HT-29 (cell line): ENCODE measurements around the gene ARL6IP6. TPM values are rescaled to one million over a fixed set of nuclear protein-coding genes. Genes with fewer than 3 reads are reported as not detected.
"Not testable (repeated sequence)": the region's sequence is repeated elsewhere in the genome, so short reads cannot be mapped to it uniquely, and the experiment has no call there.

Source experiments
- DNase-seq: peaks from one replicate; pipeline ENCODE4 v3.0.0-alpha.2; 2015; ENCODE audit warnings: low spot score
- total RNA-seq: library from RNA; depleted of rRNA; stranded (reverse); fragments of >200 nt; shearing (Covaris generic); gene quantifications from 2 replicates; pipeline ENCODE4 v1.2.3, GENCODE V29; 2014

The ARL6IP6 gene
- total RNA-seq, 1 experiment from 2014 or later, result 16.7 TPM

DNA sequence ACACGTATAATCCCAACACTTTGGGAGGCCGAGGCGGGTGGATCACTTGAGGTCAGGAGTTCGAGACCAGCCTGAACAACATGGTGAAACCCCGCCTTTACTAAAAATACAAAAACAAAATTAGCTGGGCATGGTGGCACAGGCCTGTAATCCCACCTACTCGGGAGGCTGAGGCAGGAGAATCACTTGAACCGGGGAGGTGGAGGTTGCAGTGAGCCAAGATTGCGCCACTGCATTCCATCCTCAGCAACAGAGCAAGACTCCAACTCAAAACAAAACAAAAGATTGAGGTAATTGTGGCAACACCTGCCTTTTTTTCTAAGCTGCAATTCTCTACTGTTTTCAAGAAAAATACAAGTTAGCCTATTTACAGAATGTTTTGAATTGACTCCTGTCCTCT is 4.2 kb downstream of the ARL6IP6 start:
- DNase-seq, result not testable (repeated sequence)

DNA sequence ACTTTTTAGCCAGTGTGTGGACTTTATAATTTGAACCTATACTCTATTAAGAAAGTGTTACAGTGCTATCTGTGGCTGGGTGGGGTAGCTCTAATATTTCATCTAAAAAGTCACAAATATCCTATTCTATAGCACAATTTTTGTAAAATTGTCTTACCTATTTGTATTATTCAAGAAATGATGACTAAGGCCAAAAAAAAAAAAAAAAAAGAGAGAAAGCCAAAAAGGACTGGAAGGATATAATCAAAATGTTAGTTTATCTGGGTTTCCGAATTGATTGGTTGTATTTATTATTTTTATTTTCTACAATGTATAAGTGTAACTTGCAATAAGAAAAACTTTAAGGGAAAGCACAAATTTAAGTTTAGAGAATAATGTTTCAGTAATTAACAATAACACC is 5.5 kb downstream of the ARL6IP6 start:
- DNase-seq, result no peak

DNA sequence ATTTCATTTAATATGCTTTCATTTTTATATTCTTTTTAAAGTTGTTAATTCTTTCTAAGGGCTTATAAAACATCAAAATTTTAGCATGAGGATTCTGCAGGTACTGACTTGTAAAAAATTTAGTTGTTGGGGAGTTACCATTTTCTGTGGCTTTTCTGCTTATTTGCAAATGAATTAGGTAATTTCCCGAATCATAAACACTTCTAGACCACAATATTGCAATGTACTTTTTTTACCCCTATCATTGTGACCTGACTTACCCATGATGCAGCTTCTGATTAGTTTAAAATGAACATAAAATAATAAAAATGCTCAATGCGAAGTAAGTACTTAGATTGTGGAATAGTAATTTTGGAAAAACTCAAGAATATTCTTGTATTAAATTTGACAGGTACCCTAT is 11.4 kb downstream of the ARL6IP6 start:
- no peak for DNase-seq

DNA sequence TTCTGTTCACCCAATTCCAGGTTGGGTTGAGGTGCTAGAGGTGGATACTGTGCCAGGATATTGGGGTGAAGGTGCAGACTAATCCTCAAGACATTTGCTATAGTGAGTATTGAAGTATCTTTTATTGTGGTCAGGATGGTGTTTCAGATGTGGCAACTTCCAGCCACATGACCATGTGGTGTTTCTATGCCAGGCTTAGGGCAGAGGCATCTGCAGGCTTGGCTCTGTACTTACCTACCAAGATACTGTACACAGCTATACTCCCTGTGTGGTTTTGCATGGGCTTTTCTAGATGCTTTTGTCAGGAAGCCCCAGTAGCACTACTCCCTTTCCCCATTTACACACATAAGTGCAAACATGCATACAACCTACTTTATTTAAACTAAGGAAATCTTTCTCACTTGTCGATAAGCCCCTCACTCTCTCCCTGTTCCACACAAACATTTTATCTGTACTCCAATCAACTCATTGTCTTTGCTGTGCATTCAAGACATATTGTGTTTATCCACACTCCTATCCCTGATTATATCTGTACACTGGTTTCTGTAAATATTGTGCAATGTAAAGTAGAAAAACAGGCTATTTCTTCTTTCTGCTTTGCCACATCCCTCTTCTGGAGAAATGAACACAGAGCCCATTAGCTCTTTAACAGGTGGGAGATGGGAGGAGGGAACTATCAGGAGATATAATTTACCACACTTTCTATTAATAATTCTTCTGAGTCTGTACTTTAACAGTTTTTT is 12.3 kb downstream of the ARL6IP6 start:
- peak; percentile 34 for DNase-seq

DNA sequence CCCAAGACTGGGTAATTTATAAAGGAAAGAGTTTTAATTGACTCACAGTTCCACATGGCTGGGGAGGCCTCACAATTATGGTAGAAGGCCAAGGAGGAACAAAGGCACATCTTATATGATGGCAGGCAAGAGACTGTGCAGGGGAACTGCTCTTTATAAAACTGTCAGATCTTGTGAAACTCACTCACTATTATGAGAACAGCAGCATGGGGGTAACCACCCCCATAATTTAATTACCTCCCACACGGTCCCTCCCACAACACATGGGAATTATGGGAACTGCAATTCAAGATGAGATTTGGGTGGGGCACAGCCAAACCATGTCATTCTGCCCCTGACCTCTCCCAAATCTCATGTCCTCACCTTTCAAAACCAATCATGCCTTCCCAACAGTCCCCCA is 19.1 kb downstream of the ARL6IP6 start:
- not testable (repeated sequence) for DNase-seq

DNA sequence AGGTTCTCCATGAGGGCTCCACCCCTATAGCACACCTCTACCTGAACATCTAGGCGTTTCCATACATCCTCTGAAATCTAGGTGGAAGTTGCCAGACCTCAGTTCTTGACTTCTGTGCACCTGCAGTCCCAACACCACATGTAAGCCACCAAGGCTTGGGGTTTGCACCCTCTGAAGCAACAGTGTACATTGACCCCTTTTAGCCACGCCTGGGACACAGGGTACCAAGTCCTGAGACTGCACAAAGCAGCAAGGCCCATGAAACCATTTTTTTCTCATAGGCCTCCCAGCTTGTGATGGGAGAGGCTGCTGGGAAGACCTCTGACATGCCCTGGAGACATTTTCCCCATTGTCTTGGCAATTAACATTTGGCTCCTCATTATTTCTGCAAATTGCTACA is 20.0 kb downstream of the ARL6IP6 start:
- no peak for DNase-seq

DNA sequence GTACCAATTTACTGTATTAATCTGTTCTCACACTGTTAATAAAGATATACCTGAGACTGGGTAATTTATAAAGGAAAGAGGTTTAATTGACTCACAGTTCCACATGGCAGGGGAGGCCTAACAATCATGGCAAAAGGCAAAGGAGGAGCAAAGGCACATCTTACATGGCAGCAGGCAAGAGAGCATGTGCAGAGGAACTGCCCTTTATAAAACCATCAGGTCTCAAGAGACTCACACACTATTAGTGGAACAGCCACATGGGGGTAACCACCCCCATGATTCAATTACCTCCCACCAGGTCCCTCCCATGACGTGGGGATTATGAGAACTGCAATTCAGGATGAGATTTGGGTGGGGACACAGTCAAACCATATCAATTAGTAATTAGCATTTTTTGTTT is 21.3 kb downstream of the ARL6IP6 start:
- DNase-seq, result not testable (repeated sequence)

DNA sequence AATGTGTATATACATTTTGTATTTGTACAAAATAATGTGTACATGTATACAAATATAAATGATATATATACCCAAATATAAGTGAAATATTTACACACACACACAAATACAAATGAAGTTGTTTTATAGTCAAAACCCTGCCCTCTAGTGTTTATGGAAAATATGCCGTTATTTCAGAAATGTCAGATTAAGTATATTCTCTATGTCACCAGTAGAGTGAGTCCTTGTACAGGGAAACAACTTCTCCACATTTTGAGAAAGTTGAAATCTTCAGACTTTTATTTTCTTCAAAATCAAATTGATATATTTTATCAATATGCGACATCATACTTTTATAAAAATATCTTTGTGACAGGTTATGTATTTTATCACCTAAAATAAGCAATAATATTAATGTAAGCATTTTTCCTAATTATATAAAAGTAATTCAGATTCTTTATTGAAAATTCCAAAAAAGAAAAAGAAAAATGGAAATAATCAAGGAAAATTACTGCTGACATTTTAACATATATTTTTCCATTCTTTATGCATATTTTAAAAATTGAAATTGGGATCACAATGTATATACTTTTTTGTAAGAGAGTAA is 22.4 kb downstream of the ARL6IP6 start:
- peak; percentile 66 for DNase-seq

DNA sequence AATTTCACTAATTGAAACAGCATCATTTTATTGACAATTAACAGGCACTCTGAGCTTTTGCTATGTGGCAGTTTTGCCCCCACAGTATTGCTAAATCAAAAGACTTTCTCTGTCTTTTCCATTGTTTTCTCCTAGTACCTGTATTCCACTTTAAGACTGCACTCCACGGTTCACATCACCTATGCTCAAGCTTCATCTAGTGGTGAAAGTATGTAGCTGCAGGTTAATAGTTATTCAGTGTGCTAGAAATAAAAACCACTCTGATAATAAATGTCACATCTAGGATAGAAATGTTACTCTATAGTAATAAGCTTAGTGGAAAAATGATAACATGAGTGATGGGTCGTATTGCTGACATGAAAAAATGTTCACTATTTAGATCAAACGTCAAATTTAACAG is 24.6 kb downstream of the ARL6IP6 start:
- peak; percentile 30 for DNase-seq

DNA sequence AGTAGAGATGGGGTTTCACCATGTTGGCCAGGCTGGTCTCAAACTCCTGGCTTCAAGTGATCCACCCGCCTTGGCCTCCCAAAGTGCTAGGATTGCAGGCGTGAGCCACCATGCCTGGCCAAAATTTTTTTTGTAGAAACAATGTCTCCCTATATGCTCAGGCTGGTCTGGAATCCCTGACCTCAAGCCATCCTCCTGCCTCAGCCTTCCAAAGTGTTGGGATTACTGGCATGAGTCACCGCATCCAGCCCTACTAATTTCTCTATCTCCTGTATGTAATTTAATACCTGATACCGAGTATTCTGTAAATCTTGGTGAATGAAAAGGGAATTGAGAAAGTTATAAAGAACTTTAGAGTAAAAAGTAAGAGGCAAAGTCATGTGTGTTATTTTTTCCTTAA is 29.3 kb downstream of the ARL6IP6 start:
- not testable (repeated sequence) for DNase-seq

DNA sequence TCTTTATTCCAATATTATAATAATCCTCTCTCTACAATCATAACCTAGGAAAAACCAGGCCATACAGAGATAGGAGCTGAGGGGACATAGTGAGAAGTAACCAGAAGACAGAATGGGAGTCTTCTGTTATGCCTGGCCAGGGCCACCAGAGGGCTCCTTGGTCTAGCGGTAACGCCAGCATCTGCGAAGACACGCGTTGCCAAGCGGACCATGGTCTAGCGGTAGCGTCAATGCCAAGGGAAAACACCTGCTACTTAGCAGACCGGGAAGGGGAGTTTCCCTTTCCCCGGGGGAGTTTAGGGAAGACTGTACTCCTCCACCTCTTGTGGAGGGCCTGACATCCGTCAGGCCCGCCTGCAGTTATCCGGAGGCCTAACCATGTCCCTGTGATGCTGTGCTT is 36.6 kb downstream of the ARL6IP6 start:
- DNase-seq, result no peak

DNA sequence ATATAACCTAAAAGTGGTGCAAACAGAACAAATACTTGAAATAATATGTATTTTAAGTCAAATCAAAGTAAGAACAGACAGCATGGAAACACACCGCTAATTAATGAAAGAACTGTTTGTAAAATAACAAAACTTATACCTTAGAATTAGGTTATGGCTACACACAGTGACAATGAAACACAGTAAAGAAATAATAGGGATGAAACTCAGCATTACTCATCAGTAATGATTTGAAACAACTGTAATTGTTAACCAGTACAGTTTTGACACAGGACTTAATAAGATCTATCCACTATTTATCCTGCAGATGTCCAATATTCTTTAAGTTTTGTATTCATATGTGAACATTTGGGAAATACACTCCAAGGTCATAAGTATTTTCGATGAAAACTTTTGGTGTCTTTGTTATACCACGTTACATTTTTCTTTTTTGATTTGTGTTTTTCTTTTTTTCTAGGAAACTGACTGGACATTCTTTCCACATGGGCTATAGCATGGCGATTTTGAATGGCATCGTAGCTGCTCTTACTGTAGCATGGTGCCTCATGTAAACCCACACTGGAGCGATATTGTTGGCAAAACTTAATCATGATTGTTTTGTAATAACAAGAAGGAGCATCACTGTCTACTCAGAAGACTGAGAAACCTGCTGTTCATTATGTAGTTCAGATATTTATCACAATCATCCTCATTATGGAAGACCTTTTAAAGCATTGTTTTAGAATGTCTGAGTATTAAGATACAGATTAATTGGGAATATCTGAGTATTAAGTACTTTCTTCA is 41.1 kb downstream of the ARL6IP6 start:
- DNase-seq, result no peak

DNA sequence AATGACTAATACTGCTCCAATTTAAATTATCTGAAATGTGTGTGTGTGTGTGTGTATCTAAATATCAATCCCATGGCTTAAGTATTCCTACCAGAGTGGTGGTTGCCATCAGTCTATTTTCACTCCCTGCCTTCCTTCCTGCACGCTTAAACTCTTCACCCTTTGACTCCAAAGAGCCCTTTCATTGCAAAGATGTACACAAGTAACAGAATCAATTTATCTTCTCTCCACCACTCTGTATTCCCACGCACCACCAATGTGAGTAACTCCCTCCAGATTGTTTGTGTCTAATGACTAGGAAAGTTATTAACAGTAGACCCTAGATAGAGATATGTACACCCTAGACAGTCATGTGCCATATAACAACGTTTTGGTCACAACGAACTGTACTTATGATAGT is 42.8 kb downstream of the ARL6IP6 start:
- no peak for DNase-seq

DNA sequence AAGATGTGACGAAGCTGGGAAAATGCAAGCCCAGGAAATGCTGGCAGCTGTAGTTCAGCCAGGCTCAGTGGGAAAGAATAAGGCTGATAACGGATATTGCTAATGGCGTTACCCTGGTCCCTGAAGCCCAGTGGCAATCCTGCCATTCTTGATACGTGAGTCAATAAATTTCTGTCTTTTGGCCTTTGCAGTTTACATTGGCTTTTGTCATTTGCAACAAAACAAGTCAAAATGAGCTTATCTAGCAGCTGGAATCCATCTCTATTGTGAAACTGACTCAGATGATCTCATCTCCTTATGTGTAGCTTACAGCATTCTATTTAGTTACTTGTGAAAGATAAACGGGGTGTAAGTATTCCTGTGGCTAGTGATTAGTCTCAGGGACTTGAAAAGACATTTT is 43.8 kb downstream of the ARL6IP6 start:
- no peak for DNase-seq

DNA sequence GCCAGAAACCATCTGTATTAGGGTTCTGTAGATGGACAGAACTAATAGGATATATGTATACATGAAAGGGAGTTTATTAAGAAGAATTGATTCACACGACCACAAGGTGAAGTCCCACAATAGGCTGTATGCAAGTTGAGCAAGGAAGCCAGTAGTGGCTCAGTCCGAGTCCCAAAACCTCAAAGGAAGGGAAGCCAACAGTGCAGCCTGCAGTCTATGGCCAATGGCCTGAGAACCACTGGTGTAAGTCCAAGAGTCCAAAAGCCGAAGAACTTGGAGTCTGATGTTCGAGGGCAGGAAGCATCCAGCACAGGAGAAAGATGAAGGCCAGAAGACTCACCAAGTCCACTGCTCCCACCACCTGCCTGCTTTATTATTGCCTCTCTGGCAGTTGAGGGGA is 44.8 kb downstream of the ARL6IP6 start:
- DNase-seq, result not testable (repeated sequence)

DNA sequence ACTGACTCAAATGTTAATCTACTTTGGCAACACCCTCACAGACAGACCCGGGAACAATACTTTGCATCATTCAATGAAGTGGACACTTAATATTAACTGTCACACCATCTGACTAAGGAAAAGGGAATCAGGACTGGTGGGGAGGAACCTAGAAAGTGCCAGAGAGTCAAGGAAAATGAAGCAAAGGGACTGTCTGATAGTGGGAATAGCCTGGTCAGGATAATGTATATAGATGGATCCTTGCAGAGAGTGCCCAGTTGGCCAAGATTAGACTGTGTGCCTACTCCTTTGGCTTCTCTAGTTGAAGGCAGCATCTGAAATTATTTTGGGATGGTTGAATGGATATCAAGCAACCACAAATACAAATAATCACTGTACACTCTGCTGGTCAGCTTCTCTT is 45.2 kb downstream of the ARL6IP6 start:
- no peak for DNase-seq

DNA sequence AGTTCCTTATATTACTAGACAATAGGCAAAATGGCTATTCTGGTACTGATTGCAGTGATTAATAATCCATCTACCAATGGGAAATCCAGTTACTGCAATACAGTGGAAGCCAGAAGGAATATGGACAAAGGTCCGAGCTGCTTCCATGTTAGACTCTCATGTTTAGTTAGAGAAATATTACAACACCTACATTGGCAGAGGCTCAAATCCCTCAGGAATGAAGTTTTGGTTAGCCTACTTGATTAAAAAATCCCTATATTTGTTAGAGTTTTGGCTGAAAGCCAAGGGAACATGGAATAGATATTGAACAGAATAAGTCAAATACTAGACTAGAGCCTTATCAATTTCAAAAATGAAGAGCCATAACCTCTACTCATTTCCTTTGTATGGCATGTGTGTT is 48.5 kb downstream of the ARL6IP6 start:
- no peak for DNase-seq

DNA sequence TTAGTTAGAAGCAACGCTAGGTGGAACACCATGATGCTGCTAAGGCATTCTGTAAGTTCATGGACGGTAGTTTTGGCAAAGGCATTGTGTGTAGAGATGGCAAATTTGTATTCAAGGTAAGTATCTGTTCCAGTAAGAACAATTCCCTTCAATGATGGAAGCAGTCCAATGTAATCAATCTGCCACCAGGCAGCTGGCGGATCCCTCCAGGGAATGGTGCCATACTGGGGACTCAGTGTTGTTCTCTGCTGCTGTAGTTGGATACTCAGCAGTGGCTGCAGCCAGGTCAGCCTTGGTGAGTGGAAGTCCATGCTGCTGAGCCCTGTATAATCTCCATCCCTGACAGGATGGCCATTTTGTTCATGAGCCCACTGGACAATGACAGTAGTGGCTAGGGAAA is 62.8 kb downstream of the ARL6IP6 start:
- DNase-seq, result no peak

DNA sequence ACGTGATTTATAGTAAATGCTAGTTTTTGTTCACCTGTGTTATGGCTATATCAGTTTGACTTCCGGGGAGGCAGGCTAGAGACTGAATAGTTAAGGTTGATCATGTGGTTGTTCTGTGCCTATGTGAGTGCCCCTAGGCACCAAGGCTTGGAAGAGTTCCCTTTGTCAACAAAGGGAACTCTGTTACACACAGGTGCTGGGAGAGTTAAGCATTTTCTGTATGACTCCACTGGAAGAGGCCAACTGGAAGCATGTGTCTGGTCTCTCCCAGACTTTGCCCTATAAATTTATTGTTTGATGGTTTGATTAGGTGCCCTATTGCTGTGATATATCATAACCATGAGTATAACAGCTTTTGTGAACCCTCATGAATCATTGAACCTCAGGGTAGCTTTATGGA is 63.8 kb downstream of the ARL6IP6 start:
- DNase-seq, result no peak

DNA sequence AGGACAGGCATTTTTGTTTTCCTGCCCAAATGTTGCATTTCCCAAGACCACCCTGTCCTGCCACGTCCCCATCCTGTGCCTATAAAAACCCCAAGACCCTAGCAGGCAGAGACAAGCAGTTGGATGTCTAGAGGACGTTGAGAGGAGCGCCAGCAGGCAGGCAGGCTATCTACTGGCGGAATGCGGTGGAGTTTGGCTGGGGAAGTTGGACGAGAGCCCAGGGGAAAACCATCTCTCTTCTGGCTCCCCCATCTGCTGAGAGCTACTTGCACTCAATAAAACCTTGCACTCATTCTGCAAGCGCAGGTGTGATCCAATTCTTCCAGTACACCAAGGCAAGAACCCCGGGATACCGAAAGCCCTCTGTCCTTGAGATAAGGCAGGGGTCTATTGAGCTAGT is 72.5 kb downstream of the ARL6IP6 start:
- DNase-seq, result no peak

DNA sequence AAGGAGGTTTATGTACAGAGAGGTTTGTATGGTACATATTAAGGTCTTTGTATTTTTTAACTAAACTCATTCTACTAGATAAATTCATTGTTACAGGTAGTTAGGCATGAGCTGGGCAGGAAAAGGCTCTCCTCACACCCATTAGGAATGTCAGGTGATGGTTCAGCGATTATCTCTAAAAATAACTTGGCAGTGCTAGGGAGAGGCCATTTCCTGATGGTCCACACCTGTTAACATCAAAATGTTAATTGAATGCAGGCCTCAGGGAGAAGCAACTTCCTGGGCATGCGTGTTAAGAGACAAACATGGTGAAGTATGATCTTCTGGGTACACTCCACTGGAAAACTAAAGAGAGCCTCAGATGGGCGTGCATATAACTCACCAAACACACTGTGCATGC is 73.6 kb downstream of the ARL6IP6 start:
- no peak for DNase-seq

DNA sequence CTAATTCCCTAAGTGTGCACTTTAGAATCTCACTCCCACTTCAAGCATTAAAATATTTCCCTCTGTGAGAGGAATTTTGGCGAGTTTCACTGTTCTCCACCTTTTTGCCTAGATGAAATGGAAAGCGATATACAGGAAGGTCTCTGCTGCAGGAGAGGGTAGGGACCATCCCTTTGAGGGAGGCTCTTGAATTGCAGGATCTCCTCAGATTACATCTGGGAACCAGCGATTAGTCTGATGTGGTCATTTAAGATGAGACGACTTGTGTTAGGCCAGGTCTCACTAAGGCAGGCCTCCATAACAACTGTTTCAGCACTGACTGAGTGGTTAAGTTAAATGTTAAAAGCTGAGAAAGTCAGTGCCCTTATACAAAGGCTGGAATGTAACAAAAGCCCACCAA is 74.6 kb downstream of the ARL6IP6 start:
- DNase-seq, result no peak

DNA sequence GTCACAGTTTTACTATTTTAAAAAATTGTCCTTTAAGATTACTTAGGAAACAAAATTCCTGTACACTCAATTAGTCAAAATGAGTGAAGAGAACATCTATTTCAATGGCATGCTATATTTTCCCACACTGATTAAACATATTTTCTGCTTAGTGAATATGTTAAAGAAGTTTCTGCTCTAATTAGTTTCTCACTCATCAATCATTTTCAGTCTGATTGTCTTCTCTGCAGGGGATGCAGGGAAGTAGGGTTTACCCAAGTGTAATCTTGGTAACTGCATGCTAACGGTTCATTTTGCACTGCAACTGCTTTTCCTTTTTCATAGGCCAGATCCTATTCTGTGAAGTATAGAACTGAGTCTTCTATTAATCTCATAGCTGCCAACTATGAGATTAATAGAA is 78.5 kb downstream of the ARL6IP6 start:
- no peak for DNase-seq
